NK-92 treated with Interleukin-12 subunit alpha and Interleukin-12 subunit beta, amount 100 ng/mL, for 24 hours (cell line): Measurements from ENCODE around the gene FAM120B.
"Not testable (repeated sequence)": the region's sequence is repeated elsewhere in the genome, so short reads cannot be mapped to it uniquely, and the experiment has no call there.

Experiments
- DNase-seq: peaks from one replicate; lab custom pipeline; 2025; lab: John Stamatoyannopoulos, UW

Gene FAM120B

DNA sequence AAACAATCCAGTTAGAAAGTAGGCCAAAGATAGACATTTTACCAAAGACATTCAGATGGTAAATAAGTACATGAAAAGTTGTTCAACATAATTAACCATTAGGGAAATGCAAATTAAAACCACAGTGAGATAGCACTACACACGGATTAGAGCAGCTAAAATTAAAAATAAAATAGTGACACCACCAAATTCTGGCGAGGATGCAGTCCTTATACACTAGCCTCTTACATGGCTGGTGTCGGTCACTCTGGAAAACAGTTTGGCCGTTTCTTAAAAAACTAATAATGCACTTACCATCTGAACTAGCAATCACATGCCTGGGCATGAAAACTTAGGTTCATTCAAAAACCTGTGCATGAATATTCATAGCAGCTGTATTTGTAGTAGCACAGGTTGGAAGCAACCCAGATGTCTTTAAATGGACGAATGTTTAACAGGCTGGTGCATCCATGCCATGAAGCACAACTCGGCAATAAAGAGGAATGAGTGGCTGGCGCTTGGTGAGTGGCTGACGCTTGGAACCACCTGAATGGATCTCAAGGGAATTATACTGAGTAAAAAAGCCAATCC lies 77.0 kb downstream of the FAM120B start:
- no peak for DNase-seq

DNA sequence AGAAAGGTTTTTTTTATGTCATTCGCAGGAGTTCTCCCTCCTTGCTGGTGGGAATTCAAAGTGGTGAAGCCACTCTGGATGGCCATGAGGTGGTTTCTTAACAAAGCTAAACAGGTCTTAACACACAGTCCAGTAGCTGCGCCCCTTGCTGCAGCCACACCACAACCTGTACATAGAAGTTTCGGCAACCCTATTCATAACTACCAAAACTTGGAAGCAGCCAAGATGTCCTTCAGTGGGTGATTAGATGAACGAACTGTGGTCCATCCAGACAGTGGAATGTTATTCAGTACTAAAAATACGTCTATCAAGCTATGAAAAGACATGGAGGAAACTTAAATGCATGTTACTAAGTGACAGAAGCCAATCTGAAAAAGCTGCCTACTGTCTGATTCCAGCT lies 78.9 kb downstream of the FAM120B start:
- no peak for DNase-seq

DNA sequence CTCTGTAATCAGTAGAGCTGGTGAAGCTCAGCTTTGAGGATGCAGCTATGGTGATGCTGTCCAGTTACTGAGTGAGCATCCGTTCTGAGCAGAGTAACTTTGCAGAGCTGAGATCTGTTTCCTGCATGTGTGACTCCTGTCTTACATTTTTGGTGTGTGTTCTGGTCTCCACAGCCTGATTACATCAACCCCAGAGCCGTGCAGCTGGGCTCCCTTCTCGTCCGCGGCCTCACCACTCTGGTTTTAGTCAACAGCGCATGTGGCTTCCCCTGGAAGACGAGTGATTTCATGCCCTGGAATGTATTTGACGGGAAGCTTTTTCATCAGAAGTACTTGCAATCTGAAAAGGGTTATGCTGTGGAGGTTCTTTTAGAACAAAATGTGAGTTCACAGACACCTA lies 81.6 kb downstream of the FAM120B start:
- no peak for DNase-seq

DNA sequence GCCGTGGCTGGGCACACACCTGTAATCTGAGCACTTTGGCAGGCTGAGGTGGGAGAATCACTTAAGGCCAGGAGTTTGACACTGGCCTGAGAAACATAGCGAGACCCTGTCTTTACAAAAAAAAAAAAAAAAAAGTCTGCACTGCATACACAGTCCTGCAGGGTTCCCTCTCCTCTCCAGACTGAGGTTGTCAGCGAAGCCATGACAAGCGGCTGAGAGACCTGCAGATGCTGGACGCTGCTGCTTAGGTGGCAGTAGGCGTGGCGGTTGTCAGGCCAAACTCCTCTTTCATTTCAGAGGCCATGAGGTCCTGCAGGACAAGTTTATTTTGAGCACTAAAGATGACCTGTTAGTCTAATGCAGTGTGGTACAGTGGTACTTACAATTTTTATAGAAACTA lies 86.5 kb downstream of the FAM120B start:
- DNase-seq: no peak

DNA sequence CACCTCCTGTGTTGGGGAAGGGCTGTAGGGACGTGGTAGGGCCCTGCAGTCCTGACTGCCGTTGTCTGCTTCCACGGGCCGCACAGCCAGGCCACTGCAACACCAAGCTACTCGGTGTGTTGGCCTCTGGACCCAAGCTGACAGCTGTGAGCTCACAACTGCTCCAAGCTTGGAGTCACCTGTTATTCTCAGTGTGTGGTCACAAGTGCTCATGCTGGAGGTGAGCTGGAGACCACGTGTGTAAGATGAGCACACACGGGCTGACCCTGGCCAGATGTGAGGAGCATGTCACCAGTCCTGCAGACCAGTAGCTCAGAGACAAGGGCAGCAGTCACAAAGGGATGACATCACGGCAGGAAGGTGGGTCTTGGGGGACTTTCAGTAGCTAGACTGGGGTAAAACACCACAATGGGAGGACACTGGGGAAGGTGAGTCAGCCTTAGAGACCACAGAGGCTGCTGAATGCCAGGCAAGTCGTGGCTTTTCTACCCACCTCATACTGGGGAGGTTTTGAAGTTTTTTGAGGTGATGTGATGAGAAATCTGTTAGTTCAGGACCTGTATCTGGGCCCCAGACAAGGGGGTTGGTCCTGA lies 87.3 kb downstream of the FAM120B start:
- DNase-seq: no peak

DNA sequence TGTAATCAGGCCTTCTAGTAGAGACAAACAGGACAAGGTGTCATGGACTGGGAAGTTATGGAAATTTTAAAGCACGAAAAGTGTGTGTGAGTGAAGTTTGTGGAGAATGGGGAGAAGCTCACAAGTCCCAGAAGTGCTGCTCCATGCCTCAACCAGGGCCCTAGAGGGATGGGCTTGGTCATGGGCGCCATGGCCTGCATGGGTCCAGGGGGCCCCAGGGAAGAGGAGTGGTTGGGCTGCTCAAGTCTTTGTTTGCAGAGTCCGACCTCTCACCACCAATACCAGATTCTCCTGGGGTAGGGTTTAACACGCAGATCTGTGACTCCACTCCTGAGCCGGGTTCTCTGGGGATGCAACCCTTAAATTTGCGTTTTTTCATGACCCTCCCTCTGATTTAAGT lies 88.4 kb downstream of the FAM120B start:
- no peak for DNase-seq

DNA sequence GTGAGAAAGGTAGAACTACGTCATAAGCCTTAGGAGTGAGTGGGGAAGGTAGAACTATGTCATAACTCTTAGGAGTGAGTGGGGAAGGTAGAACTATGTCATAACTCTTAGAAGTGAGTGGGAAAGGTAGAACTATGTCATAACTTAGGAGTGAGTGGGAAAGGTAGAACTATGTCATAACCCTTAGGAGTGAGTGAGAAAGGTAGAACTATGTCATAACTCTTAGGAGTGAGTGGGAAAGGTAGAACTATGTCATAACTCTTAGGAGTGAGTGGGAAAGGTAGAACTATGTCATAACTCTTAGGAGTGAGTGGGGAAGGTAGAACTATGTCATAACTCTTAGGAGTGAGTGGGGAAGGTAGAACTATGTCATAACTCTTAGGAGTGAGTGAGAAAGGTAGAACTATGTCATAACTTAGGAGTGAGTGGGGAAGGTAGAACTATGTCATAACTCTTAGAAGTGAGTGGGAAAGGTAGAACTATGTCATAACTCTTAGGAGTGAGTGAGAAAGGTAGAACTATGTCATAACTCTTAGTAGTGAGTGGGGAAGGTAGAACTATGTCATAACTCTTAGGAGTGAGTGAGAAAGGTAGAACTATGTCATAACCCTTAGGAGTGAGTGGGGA lies 92.3 kb downstream of the FAM120B start:
- DNase-seq: not testable (repeated sequence)

DNA sequence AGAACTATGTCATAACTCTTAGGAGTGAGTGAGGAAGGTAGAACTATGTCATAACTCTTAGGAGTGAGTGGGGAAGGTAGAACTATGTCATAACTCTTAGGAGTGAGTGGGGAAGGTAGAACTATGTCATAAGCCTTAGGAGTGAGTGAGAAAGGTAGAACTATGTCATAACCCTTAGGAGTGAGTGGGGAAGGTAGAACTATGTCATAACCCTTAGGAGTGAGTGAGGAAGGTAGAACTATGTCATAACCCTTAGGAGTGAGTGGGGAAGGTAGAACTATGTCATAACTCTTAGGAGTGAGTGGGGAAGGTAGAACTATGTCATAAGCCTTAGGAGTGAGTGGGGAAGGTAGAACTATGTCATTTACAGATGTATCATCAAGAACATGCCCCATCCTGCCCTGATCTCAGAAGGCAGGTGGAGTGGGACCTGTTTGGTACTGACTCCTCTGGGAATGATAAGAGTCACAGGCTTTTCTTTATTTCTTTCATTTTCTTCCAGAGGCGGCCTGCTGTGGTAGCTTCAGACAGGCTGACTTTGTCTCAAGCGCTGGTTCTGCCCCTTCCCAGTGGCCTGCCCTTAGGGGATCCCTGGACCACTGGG lies 93.5 kb downstream of the FAM120B start:
- not testable (repeated sequence) for DNase-seq

DNA sequence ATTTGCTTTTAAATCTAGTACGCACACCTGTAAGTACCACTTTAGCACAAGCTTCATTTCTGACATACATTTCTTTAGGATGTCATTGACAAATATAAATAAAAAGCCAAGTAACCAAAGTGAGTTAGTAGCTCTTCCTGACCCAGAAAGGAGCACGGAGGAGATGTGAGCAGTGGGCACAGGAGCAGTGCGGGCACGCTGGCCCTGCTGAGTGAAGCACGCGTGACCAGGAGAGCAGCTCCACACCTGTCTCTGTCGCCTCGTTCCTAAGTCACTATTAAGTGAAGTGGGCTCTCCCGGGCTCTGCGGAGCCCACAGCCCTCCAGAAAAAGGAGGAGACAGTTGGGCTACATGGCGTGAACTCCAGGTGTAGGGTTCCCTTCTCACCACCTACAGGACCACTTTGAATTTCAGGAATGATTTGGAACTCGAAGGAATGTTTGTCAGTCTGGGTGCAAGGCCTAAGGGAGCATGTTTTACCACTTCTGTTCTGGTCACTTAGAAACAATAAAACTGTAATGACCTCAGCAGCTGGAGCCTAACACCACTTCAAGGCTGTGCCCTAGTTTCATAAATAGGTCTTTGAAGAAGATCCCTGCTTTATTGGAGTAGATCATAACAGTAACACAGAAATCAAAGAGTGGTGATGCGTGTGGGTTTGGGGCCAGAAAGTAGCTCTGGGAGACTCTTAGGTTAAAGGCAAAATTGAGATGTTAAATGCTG lies 95.9 kb downstream of the FAM120B start:
- DNase-seq: no peak

DNA sequence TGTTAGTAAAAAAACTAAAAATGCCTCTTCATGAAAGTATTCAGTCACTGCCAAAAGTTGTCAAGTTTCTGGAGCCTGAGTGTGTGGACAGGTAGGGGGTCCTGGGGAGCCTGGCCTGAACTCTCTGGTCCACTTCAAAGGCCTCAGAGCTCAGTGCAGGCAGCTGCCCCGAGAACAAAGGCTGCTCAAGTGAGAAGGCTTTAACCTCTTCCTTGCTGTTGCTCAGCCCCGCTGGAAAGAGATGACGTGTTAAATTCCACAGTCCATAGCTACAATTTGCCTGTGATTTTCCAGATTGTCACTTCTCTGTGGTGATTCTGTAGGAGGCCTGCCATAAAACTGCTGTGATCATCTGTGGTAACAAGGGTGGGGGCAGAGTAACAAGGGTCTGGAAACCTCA lies 96.9 kb downstream of the FAM120B start:
- DNase-seq: no peak

DNA sequence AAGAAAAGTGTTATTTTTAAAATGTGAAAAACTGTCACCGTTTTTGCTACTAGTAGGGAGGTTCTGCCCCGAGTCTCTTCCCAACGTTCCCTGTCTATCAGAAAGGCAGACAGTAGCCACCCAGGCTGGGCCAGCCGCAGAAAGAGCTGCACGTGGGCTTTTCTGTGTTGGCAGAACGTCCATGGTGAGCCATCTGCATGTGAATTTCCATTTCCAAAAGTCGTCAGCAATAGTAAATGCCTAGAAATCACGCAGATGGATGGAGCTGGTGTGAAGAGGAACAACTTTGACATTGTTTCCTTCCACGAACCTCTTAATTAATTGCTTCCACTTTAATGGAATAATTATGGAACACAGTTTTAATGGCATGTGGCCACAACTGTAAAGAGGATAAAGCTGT lies 97.5 kb downstream of the FAM120B start:
- DNase-seq: no peak

DNA sequence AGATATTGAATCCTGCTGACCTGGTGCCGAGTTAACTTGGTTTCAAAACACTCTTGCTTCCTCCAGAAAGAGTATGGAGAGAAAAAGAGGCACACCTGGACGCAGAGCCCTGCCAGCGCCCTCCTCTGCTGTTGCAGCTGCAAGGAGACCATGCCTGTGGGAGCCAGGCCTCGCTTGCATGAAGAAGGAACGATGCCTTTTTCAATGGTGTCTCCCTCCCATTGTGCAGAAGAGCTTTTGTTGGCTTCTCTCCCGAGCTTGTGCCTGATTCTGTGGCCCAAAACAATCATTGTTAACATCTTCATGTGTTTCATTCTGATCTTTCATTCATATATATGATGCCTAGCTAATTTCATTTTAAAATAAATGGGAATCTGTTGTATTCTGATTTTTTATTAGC lies 98.1 kb downstream of the FAM120B start:
- no peak for DNase-seq

DNA sequence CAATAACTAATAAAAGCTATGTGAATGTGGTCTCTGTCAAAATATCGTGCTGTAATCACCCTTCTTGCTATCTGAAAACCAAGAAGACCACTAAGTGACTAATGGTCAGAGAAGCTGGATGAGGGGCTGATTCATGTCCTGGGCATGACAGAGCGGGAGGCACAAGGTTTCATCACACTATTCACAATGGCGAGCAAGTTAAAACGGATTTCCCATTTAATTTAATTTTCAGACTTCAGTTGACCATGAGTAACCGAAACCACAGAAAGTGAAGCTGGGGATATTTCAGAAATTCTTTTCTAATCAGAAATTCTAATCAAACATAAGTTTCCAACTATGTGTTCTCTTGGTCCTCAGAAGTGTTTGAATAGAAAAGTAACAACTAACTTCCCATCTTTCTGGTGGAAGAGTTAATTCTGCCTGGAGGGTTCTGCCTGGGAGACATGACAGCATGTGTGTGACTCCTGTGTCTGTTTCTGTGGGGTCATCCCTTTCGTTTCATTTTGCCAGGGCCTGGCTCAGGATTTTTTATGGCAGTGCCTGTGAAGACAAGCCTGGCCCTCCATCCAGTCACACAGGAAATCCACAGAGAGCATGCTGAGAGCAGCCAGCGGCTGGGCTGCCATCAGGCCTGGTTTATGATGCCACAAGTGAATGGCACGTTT lies 98.9 kb downstream of the FAM120B start:
- DNase-seq: no peak

DNA sequence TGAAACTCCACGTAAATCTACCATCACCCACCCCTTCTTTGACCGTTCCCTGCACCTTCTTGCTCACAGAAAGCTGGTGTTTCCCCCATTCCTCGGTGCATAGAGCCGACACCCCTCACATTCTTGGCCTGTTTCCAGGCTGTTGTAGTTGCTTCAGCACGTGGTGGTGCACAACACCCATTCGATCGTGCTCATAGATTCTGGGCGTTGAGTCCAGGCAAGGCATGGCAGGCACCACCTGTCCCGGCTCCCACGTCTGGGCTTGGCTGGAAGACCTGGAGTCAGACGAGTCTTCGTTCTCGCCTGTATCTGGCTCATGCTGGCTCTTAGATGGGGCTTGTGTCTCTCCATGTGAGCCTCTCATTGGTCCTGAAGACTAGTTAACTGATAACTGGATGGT lies 100.6 kb downstream of the FAM120B start:
- no peak for DNase-seq

DNA sequence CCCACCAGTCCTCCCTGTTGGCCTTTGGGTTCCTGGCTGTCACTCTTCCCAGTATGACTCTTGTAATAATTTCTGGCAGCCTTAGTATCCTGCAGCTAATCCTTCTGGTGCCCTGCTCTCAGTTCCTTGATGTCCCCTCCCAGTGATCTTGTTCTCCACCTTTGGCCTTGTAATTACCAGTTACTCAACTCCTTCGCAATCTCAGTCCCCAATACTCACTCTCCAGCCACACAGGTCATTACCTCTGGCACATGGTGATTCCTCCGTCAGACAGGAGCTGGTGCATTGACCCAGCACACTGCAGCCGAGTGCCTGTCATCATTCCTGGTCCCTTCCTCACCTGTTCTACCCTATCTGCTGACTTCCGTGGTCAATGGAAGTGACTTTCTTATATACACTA lies 101.4 kb downstream of the FAM120B start:
- DNase-seq: no peak

DNA sequence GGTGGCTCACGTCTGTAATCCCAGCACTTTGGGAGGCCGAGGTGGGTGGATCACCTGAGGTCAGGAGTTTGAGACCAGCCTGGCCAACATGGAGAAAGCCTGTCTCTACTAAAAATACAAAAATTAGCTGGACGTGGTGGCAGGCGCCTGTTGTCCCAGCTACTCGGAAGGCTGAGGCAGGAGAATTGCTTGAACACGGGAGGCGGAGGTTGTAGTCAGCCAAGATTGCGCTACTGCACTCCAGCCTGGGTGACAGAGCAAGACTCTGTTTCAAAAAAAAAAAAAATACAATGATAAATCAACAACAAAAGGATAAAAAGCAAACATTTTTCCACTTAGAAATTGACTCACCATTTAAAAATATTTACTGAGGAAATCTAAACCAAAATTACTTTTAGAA lies 103.2 kb downstream of the FAM120B start:
- DNase-seq: not testable (repeated sequence)

DNA sequence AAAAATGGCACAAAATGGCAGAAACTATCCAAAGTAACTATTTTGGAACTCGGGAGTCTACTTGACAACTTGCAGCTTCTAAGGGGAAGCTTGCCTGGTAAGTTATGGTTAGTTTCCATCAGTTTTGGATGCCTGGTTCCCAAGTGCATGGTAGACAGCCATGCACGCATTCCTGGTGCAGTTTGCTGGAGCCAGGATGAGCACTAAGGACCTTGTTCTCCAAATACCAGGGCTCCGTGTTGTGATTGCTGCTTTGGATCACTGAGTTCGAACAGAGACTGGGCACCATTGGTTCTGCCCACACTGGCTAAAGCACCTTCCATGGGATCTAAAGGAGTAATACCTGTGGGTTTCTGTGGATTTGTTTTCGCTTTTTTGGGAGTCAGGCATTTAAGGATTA lies 103.7 kb downstream of the FAM120B start:
- DNase-seq: no peak

DNA sequence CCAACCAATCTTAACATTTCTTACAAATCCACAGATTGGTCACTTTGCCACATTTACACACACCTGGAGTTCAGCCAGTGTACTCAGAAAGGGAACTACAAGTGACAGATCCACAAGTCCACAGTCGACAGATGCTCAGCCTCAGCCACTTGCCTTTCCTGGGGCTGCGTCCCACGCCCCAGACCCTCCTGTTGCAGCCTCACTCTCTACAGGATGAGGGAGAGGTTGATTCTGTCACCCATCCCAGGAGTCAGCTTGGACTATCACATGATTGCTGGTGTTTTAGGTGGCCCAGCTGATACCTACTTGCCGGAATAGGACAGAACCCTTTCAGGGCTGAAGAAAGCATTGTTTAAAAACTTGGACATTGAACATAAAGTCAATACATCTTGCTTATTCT lies 108.8 kb downstream of the FAM120B start:
- no peak for DNase-seq

DNA sequence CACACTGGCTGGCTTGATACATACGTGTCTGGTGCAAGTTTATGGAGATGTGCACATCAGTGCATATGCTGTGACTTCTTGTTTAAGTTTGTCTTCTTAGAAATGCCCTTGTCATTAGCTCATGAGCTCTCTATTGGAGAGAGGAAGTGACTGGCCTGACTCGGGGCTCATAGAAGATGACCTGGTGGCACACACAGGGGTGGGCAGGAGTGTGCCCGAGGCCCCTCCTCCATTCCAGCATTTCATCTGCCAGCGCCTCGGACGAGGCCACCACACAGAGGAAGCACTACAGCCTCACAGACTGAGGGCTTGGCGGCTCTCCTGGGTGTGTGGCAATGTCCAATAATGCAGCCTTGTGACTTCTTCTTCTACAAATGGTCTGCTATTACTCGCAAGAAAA lies 109.7 kb downstream of the FAM120B start:
- no peak for DNase-seq

DNA sequence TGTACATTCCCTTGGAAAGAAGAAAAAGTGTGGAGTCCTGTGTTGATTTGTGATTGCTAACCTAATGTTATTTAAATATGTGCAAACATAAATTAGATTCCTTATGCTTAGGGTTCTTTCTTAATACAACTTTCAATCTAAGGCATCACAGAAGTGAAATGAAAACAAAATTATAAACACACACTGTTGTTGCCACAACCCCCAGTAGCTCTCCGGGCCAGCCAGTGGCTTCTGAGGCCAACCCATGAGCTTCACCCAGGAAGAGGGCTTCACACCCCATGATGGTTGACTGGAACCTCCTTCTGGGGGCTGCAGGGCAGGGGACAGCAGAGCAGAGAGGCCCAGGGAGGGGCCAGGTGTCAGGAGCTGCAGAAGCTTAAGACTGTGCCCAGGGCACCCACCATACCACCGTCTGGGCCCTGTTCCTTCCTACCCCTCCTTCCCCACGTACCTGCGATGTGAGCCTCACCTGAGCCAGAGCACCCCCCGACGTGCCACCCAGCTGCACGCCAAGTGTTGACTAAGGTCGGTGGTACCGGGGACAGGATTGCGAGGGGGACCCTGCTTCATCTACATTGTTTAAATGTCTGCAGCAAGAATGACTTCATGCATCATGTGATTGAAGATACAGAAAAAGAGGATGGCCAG lies 110.5 kb downstream of the FAM120B start:
- DNase-seq: no peak

DNA sequence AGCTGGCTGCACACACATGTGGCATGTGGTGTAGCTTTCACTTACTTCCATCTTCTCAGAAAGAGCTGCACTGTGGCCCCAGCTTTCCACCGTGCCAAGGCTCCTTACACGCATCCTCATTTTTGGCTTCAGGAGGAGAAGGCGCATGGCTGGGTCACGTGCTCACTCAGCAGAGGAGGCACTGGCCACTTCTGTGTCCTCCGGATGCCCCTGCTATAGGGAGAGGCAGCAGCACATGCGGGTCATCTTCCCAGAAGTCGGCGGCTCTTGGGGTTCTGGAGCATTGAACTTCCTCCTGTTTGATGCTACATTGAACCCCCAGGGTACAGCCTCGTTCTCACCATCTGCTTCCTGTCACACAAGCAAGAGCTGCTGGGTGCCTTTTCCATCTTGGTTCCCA lies 111.3 kb downstream of the FAM120B start:
- no peak for DNase-seq

DNA sequence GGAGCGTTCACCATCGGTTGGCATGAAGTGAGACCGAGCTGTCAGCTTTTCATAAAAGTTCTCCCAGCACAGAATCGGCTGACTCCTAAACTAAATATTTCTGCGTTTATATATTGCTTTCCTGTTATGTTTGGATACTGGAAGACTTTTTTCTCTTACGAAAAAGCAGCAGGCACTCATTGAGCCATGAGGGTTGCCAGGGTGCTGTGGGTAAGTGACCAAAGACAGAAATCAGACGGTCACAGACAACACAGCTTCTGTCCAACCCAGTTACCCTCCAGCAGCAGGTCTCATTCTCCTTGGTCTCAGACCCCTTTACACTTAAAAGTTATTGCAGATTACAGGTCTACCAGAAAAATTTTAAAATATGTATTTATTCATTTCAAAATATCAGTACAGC lies 113.7 kb downstream of the FAM120B start:
- no peak for DNase-seq
